ENCODE data around the gene NOC4L.

The NOC4L gene

DNA sequence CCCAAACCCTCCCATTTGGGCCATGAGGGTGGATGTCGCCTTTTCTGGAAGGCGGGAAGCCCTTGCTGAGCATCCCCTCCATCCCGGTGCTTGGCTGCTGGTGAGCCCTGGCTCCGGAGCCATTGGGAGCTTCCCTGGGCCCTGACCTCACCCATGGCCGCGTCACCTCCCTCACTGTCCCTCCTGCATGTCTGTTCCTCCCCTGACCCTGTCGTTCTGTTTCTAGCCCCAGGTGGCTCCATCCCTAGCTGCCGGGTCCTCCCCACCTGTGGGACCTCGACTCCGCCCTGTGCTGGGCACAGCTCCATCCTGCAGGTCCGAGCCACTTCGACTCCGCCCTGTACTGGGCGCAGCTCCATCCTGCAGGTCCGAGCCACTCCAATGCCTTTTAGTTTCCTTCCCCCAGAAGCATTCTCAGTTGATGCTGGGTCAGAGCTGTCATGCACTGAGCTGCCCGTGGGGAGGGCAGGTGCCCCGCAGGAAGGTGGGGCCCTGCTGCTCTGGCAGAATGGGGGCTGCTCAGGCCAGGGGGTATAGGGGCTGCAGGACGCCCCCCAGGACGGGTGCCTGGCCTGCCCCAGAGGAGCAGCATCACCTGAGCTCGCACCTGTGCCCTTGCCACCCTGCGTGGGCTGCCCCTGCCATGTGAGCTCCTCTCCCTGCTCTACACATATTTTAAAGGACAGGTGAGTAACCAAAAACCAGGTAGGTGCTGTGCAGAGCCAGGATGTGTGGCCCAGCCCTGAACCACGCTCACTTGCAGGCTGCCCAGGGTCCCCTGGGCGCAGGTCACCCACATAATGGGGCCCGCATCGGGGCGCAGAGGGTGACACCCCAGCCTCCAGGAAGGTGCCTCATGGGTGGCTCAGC lies 19.0 kb downstream of the NOC4L start:
- Histone ChIP-seq H3K14ac (ENCODE audit: low read length) (no peak overlapping the region), H2AK5ac (ENCODE audit: low read length) (no peak overlapping the region), H3K79me2 (ENCODE audit: control insufficient read depth, insufficient read depth, low read length, poor library complexity) (no peaks in the 10 kb centered on the region), H3K27me3 (ENCODE audit: insufficient read depth, low read length) (no peaks in the 10 kb centered on the region), H2BK12ac (ENCODE audit: low read length) (no peak overlapping the region), H3K4me3 (ENCODE audit: low read depth, low read length) (no peak overlapping the region), H4K8ac (ENCODE audit: low read depth, low read length) (no peak overlapping the region), H3K18ac (ENCODE audit: low read length) (no peak overlapping the region), H2BK5ac (ENCODE audit: low read depth, low read length, poor library complexity) (no peak overlapping the region), H3K9me3 (ENCODE audit: insufficient read depth, low read depth, low read length) (peaks cover 5% of the 10 kb centered on the region), H3K27ac (ENCODE audit: low read depth, low read length) (no peak overlapping the region), H3K36me3 (ENCODE audit: control insufficient read depth in 1 of 2, insufficient read depth in 2 of 2, low read length in 2 of 2) (no peaks in the 10 kb centered on the region), H3K4ac (ENCODE audit: low read depth, low read length) (no peak overlapping the region), H3K4me1 (ENCODE audit: control insufficient read depth in 1 of 2, insufficient read depth in 2 of 2, low read length in 2 of 2) (no peaks in the 10 kb centered on the region), H2AFZ (ENCODE audit: insufficient read depth, low read length, poor library complexity) (no peak overlapping the region), H2BK120ac (ENCODE audit: insufficient read depth, low read length, poor library complexity) (no peak overlapping the region), H4K91ac (ENCODE audit: low read depth, low read length) (no peak overlapping the region), H3K9ac (ENCODE audit: low read length) (no peak overlapping the region), H3K23ac (ENCODE audit: low read length) (no peak overlapping the region), H3K79me1 (ENCODE audit: low read length) (no peaks in the 10 kb centered on the region), H4K12ac (ENCODE audit: low read depth, low read length) (no peak overlapping the region), H3K4me2 (ENCODE audit: low read length) (no peak overlapping the region)
- WGBS (ENCODE audit: extremely low coverage, insufficient coverage, insufficient read length), result no CpG with 5 or more reads among the region's 26 CpGs
- DNase-seq, result no peak

DNA sequence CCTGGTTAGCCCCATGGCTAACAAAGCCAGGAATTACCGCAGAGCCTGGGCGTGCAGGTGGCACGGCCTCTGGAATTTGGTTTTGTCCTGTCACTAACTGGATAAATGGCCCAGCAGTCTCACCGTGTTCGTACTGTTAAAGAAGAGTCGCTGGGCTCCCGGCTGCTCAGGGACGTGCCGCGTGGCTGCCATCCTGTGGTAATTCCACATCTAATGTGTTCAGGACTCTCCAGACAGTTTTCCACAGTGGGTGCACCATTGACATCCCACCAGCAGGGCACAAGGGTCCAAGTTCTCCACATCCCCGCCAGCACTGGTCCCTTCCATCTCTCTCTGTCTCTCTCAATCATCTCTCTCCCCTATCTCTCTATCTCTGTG lies 19.6 kb downstream of the NOC4L start:
- no peak overlapping the region for H4K12ac ChIP-seq (ENCODE audit: low read depth, low read length)
- no peak overlapping the region for H2BK5ac ChIP-seq (ENCODE audit: low read depth, low read length, poor library complexity)
- no peak overlapping the region for H2BK120ac ChIP-seq (ENCODE audit: insufficient read depth, low read length, poor library complexity)
- no peak overlapping the region for H4K8ac ChIP-seq (ENCODE audit: low read depth, low read length)
- H3K4me2 ChIP-seq (ENCODE audit: low read length), result no peak overlapping the region
- no peaks in the 10 kb centered on the region for H3K4me1 ChIP-seq (ENCODE audit: control insufficient read depth in 1 of 2, insufficient read depth in 2 of 2, low read length in 2 of 2)
- no peaks in the 10 kb centered on the region for H3K27me3 ChIP-seq (ENCODE audit: insufficient read depth, low read length)
- H2BK12ac ChIP-seq (ENCODE audit: low read length), result no peak overlapping the region
- no peak overlapping the region for H3K23ac ChIP-seq (ENCODE audit: low read length)
- H3K9ac ChIP-seq (ENCODE audit: low read length), result no peak overlapping the region
- H3K4ac ChIP-seq (ENCODE audit: low read depth, low read length), result no peak overlapping the region
- H2AFZ ChIP-seq (ENCODE audit: insufficient read depth, low read length, poor library complexity), result no peak overlapping the region
- no peak for DNase-seq
- H3K79me1 ChIP-seq (ENCODE audit: low read length), result no peaks in the 10 kb centered on the region
- H3K4me3 ChIP-seq (ENCODE audit: low read depth, low read length), result no peak overlapping the region
- no peaks in the 10 kb centered on the region for H3K79me2 ChIP-seq (ENCODE audit: control insufficient read depth, insufficient read depth, low read length, poor library complexity)
- no peak overlapping the region for H2AK5ac ChIP-seq (ENCODE audit: low read length)
- H3K14ac ChIP-seq (ENCODE audit: low read length), result no peak overlapping the region
- peaks cover 4% of the 10 kb centered on the region for H3K9me3 ChIP-seq (ENCODE audit: insufficient read depth, low read depth, low read length)
- no peak overlapping the region for H3K18ac ChIP-seq (ENCODE audit: low read length)
- H3K27ac ChIP-seq (ENCODE audit: low read depth, low read length), result no peak overlapping the region
- no peaks in the 10 kb centered on the region for H3K36me3 ChIP-seq (ENCODE audit: control insufficient read depth in 1 of 2, insufficient read depth in 2 of 2, low read length in 2 of 2)
- WGBS (ENCODE audit: extremely low coverage, insufficient coverage, insufficient read length), result no CpG with 5 or more reads among the region's 11 CpGs
- H4K91ac ChIP-seq (ENCODE audit: low read depth, low read length), result no peak overlapping the region

DNA sequence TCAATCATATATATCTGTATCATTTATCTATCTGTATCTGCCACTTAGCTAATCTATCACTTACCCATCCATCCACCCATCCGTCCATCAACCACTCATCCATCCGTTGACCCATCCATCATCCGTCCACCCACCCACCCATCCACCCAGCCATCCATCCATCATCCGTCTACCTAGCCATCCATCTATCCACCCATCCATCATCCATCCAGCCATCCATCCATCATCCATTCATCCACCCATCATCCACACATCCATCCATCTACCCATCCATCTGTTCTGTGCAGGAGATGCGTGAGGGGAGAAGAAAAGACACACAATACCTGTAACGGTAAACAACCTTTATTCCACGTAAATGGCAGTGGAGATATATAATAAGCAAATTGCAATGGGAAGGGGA lies 20.2 kb downstream of the NOC4L start:
- DNase-seq, result no peak
- no peaks in the 10 kb centered on the region for H3K4me1 ChIP-seq (ENCODE audit: control insufficient read depth in 1 of 2, insufficient read depth in 2 of 2, low read length in 2 of 2)
- H3K4me3 ChIP-seq (ENCODE audit: low read depth, low read length), result no peak overlapping the region
- 100% methylated on average over 2 of the region's 7 CpGs for WGBS (ENCODE audit: extremely low coverage, insufficient coverage, insufficient read length)
- no peak overlapping the region for H3K23ac ChIP-seq (ENCODE audit: low read length)
- H3K79me2 ChIP-seq (ENCODE audit: control insufficient read depth, insufficient read depth, low read length, poor library complexity), result no peaks in the 10 kb centered on the region
- no peak overlapping the region for H2BK12ac ChIP-seq (ENCODE audit: low read length)
- no peaks in the 10 kb centered on the region for H3K36me3 ChIP-seq (ENCODE audit: control insufficient read depth in 1 of 2, insufficient read depth in 2 of 2, low read length in 2 of 2)
- no peaks in the 10 kb centered on the region for H3K79me1 ChIP-seq (ENCODE audit: low read length)
- no peak overlapping the region for H2AFZ ChIP-seq (ENCODE audit: insufficient read depth, low read length, poor library complexity)
- no peak overlapping the region for H3K14ac ChIP-seq (ENCODE audit: low read length)
- H3K27me3 ChIP-seq (ENCODE audit: insufficient read depth, low read length), result no peaks in the 10 kb centered on the region
- H4K8ac ChIP-seq (ENCODE audit: low read depth, low read length), result no peak overlapping the region
- no peak overlapping the region for H2BK5ac ChIP-seq (ENCODE audit: low read depth, low read length, poor library complexity)
- no peak overlapping the region for H3K27ac ChIP-seq (ENCODE audit: low read depth, low read length)
- no peak overlapping the region for H3K4ac ChIP-seq (ENCODE audit: low read depth, low read length)
- peaks cover 4% of the 10 kb centered on the region for H3K9me3 ChIP-seq (ENCODE audit: insufficient read depth, low read depth, low read length)
- H2BK120ac ChIP-seq (ENCODE audit: insufficient read depth, low read length, poor library complexity), result no peak overlapping the region
- no peak overlapping the region for H3K4me2 ChIP-seq (ENCODE audit: low read length)
- no peak overlapping the region for H2AK5ac ChIP-seq (ENCODE audit: low read length)
- H4K91ac ChIP-seq (ENCODE audit: low read depth, low read length), result no peak overlapping the region
- no peak overlapping the region for H4K12ac ChIP-seq (ENCODE audit: low read depth, low read length)
- H3K9ac ChIP-seq (ENCODE audit: low read length), result no peak overlapping the region
- no peak overlapping the region for H3K18ac ChIP-seq (ENCODE audit: low read length)

DNA sequence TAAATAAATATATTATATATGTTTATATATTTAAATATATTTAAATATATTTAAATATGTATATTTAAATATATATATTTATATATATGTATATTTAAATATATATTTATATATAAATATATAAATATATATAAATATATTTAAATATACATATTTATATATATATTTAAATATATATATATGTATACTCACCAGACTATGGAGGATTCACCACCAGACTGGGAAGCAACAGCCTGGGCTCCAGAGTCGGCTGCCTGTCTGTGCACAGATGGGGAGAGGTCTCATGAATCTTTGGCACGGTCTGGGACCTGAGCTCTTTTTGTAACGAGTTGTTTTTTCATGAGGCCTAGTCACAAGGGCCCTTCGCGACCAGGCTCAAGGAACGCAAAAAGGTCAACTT lies 21.3 kb downstream of the NOC4L start:
- H3K4me2 ChIP-seq (ENCODE audit: low read length), result no peak overlapping the region
- H3K27ac ChIP-seq (ENCODE audit: low read depth, low read length), result no peak overlapping the region
- H3K9ac ChIP-seq (ENCODE audit: low read length), result no peak overlapping the region
- H3K27me3 ChIP-seq (ENCODE audit: insufficient read depth, low read length), result no peaks in the 10 kb centered on the region
- no peak overlapping the region for H3K18ac ChIP-seq (ENCODE audit: low read length)
- H2BK12ac ChIP-seq (ENCODE audit: low read length), result no peak overlapping the region
- no peak overlapping the region for H4K91ac ChIP-seq (ENCODE audit: low read depth, low read length)
- no peak overlapping the region for H2BK120ac ChIP-seq (ENCODE audit: insufficient read depth, low read length, poor library complexity)
- H4K8ac ChIP-seq (ENCODE audit: low read depth, low read length), result no peak overlapping the region
- H3K4me3 ChIP-seq (ENCODE audit: low read depth, low read length), result no peak overlapping the region
- H3K79me2 ChIP-seq (ENCODE audit: control insufficient read depth, insufficient read depth, low read length, poor library complexity), result no peaks in the 10 kb centered on the region
- H3K14ac ChIP-seq (ENCODE audit: low read length), result no peak overlapping the region
- H3K9me3 ChIP-seq (ENCODE audit: insufficient read depth, low read depth, low read length), result peaks cover 4% of the 10 kb centered on the region
- no peak overlapping the region for H2BK5ac ChIP-seq (ENCODE audit: low read depth, low read length, poor library complexity)
- no peak overlapping the region for H3K23ac ChIP-seq (ENCODE audit: low read length)
- no peaks in the 10 kb centered on the region for H3K4me1 ChIP-seq (ENCODE audit: control insufficient read depth in 1 of 2, insufficient read depth in 2 of 2, low read length in 2 of 2)
- H2AFZ ChIP-seq (ENCODE audit: insufficient read depth, low read length, poor library complexity), result no peak overlapping the region
- no CpG with 5 or more reads among the region's 6 CpGs for WGBS (ENCODE audit: extremely low coverage, insufficient coverage, insufficient read length)
- H3K79me1 ChIP-seq (ENCODE audit: low read length), result no peaks in the 10 kb centered on the region
- no peak overlapping the region for H3K4ac ChIP-seq (ENCODE audit: low read depth, low read length)
- no peaks in the 10 kb centered on the region for H3K36me3 ChIP-seq (ENCODE audit: control insufficient read depth in 1 of 2, insufficient read depth in 2 of 2, low read length in 2 of 2)
- no peak for DNase-seq
- H4K12ac ChIP-seq (ENCODE audit: low read depth, low read length), result no peak overlapping the region
- H2AK5ac ChIP-seq (ENCODE audit: low read length), result no peak overlapping the region

Data from trophoblast cell (in vitro differentiated cells and primary cell).